IPS DF 4.7 (cell line): ENCODE data around the gene SPOCK3.

ENCODE experiments used
- DNase-seq: peaks from one replicate; pipeline ENCODE4 v3.0.0-alpha.2; 2013; ENCODE audit warnings: low spot score; ENCODE audit errors: extremely low read depth

SPOCK3 gene

GRCh38 chr4:167176723-167177367 is 57.4 kb downstream of the SPOCK3 start:
- no peak for DNase-seq

DNA sequence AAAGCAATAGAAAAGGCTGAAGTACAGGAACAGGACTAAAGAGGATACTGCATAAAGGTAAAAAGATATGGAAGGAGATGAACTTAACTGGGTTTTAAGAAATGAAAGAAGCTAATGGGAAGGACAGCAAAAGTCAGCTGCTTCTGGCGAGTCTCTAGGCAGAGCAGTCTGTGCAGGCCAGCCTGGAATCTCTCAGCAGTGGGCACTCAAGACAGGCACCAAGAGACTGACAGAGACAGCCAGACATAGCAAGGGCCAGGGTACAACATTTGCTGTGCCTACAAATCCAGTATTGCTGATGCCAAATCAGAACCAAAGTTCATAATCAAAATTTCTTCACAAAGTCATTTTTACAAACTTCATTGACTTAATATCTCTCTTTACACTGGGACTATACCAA is 62.4 kb downstream of the SPOCK3 start:
- DNase-seq = no peak

GRCh38 chr4:167168611-167169010 is 65.7 kb downstream of the SPOCK3 start:
- no peak for DNase-seq

- DNase-seq = no peak
These were observed 83.7 kb downstream of the SPOCK3 start for GRCh38 chr4:167150587-167150986.

DNA sequence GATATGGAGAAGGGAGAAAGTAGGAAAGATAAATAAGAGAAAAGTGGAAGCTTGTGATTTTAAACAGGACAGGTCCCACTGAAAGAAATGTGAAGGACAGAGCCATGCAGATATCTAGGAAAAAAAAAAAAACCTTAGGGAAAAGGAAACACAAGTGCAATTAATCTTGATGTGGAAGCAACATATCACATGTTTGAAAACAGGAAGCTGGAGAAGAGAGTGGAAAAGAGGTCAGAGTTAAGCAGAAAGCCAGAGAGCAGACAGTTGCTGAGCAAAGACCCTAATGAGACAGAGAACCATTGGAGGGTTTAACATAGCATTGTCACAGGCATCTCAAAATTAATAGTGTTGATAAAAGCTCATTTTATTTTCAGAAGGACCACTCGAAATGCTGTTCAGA is 89.7 kb downstream of the SPOCK3 start:
- DNase-seq = no peak

GRCh38 chr4:167143018-167143417 is 91.3 kb downstream of the SPOCK3 start:
- DNase-seq = no peak

- DNase-seq = no peak
These were observed 98.0 kb downstream of the SPOCK3 start for GRCh38 chr4:167136270-167136669.

- no peak for DNase-seq
These were observed 105.1 kb downstream of the SPOCK3 start for GRCh38 chr4:167129146-167129545.

DNA sequence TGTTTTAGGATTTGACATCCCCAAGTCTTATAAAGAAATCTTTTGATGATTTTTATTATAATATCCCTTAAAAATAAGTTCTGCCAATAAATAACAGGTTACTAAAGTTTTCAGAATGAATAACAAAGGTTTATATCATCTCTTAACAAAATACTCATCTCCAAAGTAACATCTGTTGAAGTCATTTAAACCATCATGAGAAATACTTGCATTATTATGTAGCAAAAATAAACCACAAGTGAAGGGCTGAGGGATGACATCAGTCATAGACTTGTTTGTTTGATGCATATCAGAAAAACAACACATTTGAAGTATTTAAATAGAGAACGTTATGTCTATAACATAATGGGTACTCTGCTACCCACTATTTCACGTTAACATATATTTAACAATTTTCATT is 114.9 kb downstream of the SPOCK3 start:
- DNase-seq = no peak

- no peak for DNase-seq
These were observed 117.0 kb downstream of the SPOCK3 start for GRCh38 chr4:167117273-167117672.

DNA sequence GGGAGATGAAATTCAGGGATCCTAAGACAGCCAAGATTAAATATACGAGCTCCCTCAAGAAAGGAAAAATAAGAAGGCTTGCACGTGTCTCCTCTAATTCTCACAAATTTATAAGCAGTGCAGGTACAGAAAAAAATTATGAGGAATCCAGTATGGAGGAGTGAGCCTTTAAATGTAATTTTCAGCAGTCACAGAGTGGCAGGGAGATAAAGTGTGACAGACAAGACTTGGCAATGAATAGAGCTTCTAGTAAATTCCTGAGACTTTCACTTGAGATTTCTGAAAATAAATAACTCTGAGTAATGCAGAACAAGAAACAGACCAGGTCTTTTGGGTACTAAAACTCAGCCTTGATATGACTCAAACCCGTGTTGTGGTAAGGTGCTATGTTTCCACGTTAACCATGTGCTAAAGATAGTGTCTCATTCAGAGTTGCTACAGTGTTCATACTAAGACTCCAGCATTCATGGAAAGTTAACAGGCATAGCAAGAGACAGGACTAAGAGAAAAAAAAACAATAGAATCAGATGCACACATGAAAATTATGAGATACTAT is 119.8 kb downstream of the SPOCK3 start:
- DNase-seq = no peak

DNA sequence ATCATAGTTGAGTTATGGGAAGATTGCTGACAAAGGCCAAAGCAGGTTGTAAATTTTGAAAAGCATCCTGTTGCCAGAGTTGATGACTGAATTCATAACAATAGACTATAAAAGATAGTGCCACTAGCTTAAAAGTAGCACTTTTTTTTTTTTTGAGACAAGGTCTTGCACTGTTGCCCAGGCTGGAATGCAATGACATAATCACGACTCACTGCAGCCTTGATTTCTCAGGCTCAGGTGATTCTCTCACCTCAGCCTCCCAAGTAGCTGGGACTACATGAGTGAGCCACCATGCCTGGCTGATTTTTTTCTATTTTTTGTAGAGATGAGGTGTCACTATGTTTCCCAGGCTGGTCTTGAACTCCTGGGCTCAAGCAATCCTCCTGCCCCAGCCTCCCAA is 122.7 kb downstream of the SPOCK3 start:
- DNase-seq = no peak

DNA sequence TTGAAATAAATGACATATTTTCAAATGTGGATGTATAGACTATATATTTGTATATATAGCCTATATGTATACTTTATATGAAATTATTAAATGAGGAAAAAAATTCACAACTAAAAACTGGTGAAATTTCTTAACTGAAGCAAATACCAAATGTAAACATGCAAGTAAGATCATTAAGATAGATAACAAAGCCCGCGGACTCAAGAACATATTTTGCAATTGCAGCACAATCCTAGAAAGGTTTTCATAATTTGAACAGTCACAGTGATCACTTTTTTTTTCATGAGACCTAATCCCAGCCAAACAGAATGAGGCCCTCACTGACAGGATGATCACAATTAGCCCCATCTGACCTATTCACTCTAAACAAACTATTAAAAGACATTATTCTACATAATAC is 123.2 kb downstream of the SPOCK3 start:
- no peak for DNase-seq

GRCh38 chr4:167109859-167110258 is 124.4 kb downstream of the SPOCK3 start:
- no peak for DNase-seq

- no peak for DNase-seq
These were observed 128.4 kb downstream of the SPOCK3 start for GRCh38 chr4:167105857-167106256.

GRCh38 chr4:167102475-167102874 is 131.8 kb downstream of the SPOCK3 start:
- DNase-seq = no peak

GRCh38 chr4:167101035-167101434 is 133.3 kb downstream of the SPOCK3 start:
- no peak for DNase-seq

- DNase-seq = no peak
These were observed 134.2 kb downstream of the SPOCK3 start for GRCh38 chr4:167100120-167100519.

DNA sequence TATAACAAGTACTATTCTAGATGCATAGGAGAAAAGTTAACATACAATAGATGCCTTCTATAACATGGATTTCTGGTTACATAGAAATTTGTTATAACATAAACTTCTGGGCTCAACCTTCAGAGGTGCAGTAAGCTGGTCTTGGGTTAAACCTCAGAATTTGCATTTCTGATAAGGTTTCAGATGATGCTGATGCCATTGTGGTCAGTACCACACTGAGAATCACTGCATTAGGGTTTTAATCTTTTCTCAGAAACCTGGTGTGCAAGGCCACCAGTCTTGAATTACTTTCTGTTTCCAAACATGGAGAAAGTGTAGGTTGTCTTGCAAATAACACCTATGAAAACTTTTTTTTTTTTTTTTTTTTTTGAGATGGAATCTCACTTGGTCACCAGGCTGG is 146.2 kb downstream of the SPOCK3 start:
- no peak for DNase-seq

DNA sequence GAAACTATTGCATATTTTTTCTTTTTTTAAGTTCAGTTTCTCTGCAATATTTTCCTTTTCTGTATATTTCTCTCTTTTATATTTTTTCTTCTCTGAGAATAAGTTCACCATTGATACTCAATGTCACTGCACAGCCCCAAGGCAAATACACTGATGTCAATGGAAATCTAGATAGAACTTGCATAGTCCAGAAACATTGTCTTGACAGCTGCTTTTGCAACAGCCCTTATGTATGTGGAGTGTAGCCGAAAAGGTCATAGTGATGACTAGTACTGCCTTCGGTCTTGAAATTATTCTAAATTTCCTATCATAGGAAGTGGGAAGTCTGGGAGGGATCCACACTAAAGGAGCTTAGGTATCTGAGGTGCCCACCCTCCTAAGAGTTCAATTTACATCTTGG is 150.0 kb downstream of the SPOCK3 start:
- no peak for DNase-seq

DNA sequence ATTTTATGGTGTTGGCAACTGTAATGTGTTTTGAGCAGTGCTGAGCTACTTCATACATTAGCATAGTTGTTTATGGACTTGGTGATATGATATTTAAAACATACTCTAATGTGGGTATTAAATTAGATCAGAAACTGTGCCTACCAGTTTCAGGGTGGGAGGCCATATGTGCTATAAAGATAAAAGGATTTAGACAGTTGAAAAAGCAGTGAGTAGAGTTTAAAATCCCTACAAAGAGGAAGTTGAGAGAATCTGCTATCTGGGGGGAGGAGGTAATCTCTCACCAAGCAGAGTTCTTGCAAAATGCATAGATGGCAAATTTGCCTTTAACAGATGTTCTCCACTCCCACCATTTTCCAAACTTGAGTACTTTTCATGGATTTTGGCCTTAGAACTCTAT is 154.5 kb downstream of the SPOCK3 start:
- no peak for DNase-seq

DNA sequence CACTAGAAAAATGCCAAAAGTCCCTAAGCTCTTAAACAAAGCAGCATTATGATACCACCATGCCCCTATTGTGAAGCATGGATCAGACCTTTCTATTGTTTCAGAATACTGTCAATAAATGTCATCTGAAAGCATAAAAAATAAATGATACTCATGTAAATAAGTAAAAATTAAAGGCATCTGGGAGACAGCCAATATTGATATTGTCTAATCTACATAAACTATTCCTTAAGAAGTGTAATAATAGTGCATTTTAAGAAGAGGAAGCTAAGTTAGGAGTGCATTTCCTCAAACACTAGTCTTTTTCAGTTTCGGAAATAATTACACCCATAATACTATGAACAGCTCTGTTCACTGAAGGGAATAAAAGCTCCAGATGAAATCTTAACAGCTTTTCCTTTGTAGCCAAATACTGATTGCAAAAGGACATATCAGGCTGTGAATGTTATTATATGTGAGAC is 181.6 kb downstream of the SPOCK3 start:
- DNase-seq = no peak

GRCh38 chr4:167049257-167049656 is 185.0 kb downstream of the SPOCK3 start:
- no peak for DNase-seq

GRCh38 chr4:167041524-167041923 is 192.8 kb downstream of the SPOCK3 start:
- no peak for DNase-seq
